HG02870 (cell line): ENCODE data around the gene LZTS3.
A peak's percentile ranks its signal among the peaks of the same experiment; 100 is the strongest.
"Not testable (repeated sequence)": the region's sequence is repeated elsewhere in the genome, so short reads cannot be mapped to it uniquely, and the experiment has no call there.

Experiments
- ATAC-seq: cut with Tn5 transposase; IDR thresholded peaks from one replicate; pipeline ENCODE4 v1.9.1; 2021; ENCODE audit warnings: mild to moderate bottlenecking, moderate library complexity; ENCODE audit not compliant: unreplicated experiment

LZTS3 gene

DNA sequence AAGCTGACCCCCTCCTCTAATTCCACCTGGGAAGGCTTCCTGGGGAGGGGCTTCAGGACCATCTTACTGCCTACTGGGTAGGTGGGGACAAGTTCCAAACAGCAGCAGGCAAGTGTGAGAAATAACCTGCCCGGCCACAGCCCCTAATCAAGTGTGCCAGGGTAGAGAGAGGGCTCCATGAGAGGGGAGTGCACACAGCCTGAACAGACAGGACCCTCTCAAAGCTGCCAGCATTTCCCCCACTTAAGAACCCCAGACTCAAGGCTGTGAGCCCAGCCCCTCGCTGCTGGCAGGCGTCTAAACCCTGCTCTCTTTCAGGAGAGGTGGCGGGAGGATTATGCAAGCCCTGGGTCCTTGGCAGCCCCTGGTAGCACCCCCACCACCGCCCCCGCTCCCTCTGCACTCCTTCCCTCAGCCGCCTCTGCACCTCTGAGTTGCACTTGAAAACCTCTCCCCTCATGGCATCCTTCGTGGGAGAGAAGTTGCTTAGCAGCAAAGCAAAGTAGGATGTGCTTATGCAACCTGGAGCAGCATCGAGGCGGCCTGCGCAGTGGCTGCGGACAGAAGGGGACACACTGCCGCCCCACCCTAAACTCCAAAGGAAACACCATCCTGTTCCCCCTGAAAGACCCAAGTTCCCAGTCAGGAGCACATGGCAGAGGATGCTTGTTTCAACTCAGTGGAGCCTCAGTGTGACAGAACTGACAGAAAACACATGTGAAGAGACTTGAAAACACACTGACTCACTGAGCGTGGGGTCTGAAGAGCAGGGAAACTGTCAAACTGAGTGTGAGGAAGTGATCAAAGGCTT is 20.7 kb upstream of the LZTS3 start:
- no peak for ATAC-seq

DNA sequence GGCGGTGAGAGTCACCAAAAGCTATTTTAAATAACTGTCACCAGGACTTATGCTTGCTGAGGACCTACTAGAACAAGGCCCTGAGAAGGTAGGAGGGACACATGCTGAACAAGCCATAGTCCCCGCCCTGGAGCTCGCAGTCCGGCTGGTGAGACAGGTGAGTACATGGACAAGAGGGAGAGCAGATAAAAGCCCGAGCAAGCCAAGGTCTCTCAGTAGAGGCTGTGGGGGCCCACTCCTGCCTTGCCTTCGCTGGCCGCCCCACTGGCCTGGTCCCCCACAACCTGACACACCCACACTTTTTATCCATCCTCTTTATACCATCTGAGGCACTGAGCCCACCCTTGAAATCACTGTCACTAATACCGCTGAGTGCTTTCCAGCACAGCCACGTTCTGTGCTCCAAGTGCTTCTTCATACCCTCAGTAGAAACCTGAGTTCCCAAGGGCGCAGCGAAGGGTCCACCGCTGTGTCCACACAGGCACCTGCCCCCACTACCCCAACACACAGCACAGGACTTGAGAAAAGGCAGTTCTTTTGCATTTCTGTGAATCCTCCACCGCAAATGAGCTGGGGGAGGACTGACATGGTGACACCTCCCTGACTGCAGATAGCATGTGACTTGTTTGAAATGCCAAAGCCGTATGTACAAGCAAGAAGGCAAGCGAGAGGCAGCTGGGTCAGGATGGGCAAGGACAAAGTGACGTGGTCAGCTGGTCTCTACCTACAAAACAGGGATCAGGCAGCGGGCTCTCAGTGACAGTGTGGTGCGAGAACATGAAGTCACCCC is 19.1 kb upstream of the LZTS3 start:
- ATAC-seq, result no peak

DNA sequence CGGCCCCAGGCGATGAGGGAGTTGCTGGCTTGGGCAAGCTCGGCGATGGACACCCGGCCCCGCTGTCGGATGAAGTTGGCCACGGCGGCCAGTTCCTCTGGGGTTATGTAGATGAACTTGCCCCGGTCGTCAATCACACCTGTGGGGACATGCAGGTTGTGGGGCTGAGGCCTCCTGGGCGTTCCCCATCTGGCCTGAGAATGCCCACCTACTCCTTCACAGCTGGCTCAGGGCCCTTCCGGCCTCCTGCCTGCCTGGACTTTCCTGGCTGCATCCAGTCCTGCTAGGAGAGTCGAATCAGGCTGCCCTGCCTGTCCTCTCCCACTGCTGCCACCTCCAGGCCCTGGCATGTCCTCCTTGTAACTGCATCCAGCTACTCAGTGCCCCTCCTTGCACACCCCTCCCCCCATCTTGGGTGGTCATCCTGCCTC is 17.3 kb upstream of the LZTS3 start:
- ATAC-seq, result no peak

DNA sequence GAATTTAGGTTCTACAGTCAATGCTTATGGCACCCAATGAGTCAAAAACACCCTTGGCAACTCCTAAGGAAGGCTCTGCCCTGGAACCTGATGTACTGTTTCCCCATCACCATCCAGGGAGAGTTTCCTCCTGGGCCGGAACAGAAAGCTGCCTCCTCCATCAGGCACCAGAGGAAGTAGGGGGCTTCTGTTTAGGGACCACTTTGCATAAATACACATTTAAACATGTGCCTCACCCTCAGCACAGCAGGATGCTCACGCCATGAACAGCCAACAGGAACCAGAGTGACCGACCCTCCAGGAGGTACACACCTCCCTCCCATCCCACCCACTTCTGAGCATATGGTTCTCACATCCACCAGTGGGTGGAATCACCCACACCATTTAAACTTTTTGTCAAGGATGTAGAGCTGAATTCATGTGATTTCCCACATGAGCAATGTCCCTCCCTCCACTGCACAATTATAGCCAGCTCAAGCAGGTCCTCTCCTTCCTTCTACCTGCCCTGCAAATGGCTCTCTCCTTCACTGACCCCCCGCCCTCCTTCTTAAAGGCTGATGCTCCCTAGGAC is 16.3 kb upstream of the LZTS3 start:
- ATAC-seq, result no peak

DNA sequence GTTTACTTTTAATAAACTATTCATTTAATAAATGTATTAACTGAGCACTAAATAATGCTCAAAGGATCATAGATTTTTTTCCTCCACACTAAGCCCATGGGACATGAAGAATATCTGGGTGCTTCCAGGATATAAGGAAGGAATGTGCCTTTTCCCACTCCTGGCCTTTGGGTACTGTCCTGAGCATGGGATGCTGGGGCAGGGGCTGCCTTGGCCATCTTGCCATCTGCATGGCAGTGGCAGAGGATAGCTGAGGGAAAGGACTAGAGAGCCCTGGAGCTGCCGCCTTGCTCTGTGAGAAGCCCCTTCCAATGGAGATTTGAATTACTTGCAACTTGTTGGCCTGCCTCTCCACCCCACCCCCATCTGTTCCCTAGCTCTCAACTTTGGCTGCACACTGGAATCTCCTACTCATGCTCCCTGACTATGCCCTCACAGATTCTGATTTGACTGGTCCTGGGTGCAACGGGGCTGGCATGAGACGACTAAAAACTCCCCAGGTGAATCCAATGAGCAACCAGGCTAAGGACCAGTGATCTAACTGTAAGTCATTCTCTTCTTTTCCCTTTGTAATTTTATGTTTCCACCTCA is 15.6 kb upstream of the LZTS3 start:
- ATAC-seq, result no peak

DNA sequence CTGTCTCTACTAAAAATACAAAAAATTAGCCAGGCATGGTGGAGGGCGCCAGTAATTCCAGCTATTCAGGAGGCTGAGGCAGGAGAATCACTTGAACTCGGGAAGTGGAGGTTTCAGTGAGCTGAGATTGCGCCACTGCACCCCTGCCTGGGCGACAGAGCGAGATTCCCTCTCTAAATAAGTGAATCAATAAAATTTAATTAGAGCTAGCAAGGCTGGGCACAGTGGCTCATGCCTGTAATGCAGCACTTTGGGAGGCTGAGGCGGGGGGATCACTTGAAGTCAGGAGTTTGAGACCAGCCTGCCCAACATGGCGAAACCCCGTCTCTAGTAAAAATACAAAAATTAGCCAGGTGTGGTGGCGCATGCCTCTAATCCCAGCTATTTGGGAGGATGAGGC is 14.5 kb upstream of the LZTS3 start:
- not testable (repeated sequence) for ATAC-seq

DNA sequence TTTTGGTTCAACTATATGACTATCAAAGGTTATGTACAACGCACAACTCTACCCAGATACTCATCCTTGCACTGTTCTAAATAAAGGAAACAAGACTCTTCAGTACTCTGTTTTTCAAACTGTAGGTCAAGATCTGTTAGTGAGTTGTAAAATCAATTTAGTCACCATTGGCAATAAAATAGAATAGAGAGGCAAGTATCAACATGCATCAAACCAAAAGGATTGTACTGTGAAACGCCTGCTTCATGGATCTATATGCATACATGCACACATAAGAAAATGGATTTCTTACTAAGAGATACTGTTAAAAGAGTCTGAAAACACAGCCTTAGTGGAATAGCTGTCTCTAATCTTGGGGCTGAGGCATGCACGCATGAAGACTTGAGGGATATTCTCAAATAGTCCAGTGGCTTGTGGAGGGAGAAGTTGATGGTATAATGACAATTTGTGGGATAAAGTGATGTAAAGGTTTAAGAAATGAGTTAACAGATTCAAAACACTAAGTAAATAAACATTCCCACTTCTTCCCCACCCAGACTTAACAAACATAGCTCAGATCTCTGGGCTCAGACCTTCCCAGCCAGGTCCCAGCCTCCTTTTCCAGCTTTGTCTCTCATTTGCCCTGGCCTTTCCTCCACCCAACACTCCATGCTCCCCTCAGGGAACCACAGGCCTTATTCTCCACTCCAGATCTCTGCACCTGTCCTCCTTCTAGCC is 10.7 kb upstream of the LZTS3 start:
- no peak for ATAC-seq

DNA sequence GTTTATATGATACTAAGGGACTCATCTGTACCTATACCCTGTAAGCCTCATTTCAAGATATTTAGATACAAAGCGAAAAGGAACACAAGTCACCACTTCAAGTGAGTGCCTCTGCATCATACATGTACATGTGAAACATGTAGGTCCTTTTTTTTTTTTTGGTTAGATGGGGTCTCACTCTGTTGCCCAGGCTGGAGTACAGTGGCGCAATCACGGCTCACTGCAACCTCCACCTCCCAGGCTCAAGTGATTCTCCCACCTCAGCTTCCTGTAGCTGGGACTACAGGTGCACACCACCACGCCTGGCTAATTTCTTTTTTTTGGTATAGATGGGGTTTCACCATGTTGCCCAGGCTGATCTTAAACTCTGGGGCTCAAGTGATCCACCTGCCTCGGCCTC is 9.1 kb upstream of the LZTS3 start:
- ATAC-seq, result not testable (repeated sequence)

DNA sequence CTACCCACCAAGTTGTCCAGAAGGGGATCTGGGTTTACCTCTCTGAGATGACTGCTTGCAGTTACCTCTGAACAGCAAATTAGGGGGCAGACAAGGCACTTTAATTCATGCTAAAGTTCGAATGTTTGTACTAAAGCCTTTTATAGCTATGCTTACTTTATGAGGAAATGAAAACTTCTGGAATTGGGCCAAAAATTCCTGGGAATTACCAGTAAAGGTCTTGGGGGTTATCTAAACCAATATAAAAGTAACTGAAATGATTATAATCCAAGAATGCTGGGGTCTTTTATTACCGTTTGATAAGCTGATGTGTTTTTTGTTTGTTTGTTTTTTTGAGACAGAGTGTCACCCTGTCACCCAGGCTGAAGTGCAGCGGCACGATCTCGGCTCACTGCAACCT is 7.9 kb upstream of the LZTS3 start:
- ATAC-seq, result no peak

DNA sequence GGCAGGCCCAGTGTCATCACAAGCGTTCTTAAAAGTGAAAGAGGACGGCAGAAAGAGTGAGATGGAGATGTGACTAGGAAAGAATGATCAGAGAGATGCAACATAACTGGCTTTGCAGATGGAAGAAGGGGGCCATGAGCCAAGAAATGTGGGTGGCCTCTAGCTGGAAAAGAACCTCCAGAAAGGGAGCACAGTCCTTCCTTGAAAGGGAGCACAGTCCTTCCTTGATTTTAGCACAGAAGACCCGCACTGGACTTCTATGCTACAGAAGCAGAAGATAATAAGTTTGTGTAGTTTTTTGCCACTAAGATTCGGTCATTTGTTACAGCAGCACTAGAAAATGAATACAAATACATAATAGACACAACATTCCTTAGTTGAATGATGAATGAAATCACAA is 7.0 kb upstream of the LZTS3 start:
- ATAC-seq, result no peak

DNA sequence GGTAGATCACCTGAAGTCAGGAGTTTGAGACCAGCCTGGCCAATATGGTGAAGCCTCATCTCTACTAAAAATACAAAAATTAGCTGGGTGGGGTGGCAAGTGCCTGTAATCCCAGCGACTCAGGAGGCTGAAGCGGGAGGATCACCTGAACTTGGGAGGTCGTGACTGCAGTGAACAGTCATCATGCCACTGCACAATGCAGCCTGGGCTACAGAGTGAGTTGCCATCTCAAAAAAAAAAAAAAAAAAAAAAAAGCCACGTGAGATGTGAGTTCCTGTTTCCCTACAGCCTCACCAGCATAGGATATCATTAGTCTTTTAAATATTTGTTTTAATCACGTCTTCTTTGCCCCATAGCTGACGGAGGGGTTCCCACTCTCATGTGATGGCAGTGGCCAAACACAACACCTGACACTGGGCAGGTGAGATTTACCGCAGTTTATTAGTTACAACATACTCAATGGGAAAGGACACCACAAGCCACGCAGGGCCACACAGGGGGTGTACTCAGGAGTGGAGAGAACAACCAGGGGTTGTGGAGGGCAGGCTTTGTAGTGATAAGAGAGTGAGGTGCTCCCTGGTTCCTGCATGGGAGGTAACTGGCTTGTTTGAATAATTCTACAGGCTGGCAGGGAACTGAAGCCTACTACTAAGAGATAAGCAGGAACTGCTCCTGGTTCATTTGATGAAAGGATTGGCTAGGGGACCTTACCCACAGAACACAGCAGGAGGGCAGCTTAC is 4.6 kb upstream of the LZTS3 start:
- ATAC-seq, result no peak

DNA sequence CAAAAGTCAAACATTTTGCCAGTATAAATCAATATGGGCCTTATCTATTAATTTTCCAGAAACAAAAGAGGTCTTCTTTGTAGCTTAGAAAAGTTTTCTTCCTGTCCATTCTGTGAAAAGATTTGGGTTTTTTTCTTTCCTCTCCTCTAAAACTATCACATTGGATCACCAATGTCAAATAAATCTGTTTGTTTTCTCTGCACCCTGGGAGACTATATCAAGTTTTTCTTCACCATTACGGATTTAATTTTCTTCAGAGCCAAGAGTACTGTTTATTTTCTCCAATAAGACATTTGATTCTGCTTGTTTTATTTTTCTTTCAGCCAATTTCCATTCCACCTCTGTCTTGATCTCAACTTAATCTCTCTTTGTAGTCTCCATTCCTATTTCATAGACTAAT is 1.9 kb upstream of the LZTS3 start:
- no peak for ATAC-seq

DNA sequence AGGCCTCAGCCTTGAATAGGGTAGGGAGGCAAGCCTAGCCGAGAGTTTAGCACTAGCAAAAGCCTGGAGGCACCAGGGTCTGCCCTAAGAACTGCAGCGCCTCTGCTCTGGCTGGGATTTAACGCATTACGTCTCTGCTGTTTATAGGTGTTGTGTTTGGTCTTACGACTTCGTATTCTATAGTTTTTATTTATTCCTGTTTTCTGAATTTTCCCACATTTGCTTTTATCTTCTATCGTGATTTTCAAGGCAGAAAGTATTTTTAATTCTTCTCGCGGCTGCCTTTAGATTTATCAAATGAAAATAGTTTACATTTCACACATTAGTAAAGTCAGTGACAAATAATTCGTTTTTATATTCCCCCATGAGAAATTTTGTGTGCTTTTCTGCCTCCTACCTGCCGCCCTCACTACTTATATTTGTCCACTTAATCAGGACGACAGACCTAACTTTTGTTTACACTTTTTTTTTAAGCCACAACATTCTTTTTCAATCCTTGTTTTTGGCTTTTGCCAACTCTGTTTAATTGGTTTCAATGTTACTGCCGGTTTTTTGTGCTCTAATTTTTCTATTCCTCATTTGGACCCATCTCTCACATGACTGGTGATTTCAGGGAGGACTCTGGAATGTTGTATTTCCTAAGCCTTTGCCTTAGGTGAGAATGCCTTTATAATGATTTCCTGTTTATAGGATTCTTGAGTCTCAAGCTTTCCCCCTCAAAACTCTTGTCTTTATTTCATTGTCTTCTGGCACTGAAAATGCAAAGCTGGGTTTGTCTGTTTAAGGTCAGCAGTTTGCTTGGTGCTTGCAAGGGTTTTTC is 1.3 kb upstream of the LZTS3 start:
- ATAC-seq, result no peak

DNA sequence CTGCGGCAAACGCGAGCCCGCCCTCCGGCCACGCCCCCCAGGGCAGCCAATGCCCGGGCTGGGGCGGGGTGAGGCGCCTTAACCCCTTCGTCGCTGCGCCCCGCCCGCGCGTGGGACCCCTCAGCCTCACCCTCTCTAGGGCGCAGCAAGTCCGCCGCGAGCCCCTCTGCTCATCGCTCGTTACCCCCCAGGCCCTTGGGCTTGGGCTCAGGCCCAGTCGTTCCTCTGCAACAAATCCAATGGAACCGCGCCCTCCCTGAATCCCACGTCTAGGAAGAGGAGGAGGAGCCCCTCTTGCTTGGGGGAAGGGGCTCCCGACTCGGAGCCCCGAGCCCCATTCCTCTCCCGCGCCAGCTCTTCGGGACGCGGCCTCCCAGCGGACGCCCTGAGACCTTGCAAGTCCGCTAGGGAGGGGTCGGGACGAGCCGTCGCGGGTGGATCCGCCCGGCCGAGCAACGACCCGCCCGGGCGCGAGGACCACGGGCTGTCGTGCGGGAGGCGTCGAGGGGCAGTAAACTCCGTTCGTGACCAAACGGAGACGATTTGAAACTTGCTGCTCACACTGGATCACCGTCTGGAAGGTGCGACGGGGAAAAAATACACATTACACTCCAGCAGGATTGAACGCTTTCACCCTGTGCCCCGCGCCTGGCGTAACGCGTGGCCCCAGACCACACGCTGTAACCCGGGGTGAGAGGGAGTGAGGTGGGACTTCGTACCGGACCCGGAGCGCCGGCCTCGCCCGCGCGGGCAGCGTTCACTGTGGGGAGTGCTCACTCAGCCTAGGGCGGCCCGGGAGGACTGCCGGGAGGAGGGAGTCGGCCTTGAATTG is 477 bp upstream of the LZTS3 start:
- peak; percentile 4 for ATAC-seq

DNA sequence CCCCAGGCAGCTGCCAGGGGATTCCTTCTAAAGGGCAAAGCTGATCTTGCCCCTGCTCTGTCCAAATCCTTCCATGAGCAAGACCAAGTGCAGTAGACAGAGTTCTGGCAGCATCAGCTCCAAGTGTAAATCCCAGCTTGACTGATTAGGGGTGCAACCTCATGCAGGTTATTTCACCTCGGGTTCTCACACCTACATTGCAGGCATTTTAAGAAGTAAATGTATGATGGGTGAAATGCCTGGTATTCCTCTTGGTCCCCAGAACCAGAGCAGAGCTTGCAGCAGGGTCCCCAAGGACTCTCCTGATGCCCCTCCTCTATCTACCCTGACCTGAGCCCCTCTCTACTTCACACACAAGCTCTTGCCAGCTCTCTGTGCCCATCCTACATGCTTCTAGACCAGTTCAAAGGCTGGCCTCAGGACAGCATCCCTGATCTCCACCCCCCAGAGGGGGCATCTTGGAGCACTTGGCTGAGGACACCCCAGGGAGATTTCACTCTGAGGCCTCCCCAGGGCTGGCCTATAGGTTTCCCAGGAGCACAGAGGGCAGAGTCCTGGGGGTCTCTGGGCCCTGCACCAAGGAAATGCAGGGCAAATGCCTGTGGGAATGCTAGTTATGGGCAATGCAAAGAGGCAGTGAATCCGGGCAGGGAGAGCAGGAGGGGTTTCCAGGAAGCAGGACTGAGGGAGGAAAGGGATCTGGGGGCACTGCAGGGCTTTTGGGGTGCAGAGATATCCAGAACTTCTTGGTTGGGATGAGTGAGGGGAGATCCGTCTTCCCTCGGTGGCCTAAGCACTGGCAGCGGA is 1.0 kb downstream of the LZTS3 start:
- no peak for ATAC-seq

DNA sequence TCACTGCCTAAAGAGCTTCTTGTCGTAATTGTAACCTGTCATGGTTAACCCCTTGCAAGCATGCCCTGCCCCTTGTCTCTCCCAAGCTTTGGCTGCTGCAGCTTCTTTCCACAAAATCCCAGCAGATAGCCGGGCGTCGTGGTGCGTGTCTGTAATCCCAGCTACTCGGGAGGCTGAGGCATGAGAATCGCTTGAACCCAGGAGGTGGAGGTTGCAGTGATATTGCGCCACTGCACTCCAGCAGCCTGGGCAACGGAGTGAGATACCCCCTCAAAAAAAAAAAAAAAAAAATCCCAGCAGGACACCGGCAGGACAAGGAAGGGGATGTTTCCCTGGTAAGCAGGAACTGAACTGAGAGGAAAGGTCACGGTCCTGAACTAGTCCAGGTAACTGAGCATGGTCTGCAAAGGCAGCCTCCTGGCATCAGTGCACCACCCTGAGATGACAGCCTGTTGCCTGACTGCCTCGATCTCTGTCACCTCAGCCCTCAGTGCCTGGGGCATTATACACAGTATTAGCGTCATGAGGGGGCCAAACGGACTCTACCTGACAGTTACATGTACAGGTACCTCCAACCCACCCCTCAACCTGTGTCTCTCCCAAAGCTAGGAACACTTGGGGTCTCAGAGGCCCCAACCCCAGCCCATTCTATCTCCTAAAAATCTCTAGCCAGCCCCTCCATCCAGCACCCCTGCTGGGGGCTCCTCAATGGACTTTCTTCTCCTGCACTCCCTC is 1.8 kb downstream of the LZTS3 start:
- no peak for ATAC-seq
